Measurements from ENCODE around the gene COL5A1.

COL5A1 gene
- long read RNA-seq = 0 reads

- Histone ChIP-seq H3K4me3 (replicated peaks; ENCODE audit: insufficient read depth, low read length) (no peak within 1 kb of the TSS), H3K27me3 (ENCODE audit: insufficient read depth, poor library complexity, severe bottlenecking) (peaks cover 20% of the 10 kb centered on the region), H3K27ac (replicated peaks) (no peak within 1 kb of the TSS)
- no peak for DNase-seq (ENCODE audit: low read depth in 1 of 2, low spot score in 1 of 2)
- TF ChIP-seq SPI1 (IDR thresholded peaks at IDR 0.05; ENCODE audit: borderline replicate concordance, low read depth) (no peak), CTCF (IDR thresholded peaks at IDR 0.05; ENCODE audit: insufficient read depth, low read length) (no peak), GABPA (IDR thresholded peaks at IDR 0.05; ENCODE audit: low read depth) (no peak), POLR2AphosphoS5 (IDR thresholded peaks at IDR 0.05; ENCODE audit: low read depth) (no peak), REST (IDR thresholded peaks at IDR 0.05; ENCODE audit: insufficient replicate concordance, low read depth) (no peak)
Measured at GRCh38 chr9:134641173-134641989, at the start of gene COL5A1. Gene COL5A1, plus strand, starts transcription at chr9:134641803. Its CDS starts 385 bp downstream, at chr9:134642188.

GRCh38 chr9:134592018-134592818 is 49.4 kb upstream of the COL5A1 start:
- Histone ChIP-seq H3K27ac (replicated peaks) (no peak overlapping the region), H3K4me3 (replicated peaks; ENCODE audit: insufficient read depth, low read length) (no peak overlapping the region), H3K27me3 (ENCODE audit: insufficient read depth, poor library complexity, severe bottlenecking) (no peaks in the 10 kb centered on the region)
- no peak for DNase-seq (ENCODE audit: low read depth in 1 of 2, low spot score in 1 of 2)
- no peak for TF ChIP-seq SPI1 (IDR thresholded peaks at IDR 0.05; ENCODE audit: borderline replicate concordance, low read depth)
- TF ChIP-seq POLR2AphosphoS5 (IDR thresholded peaks at IDR 0.05; ENCODE audit: low read depth) = no peak
- no peak for TF ChIP-seq CTCF (IDR thresholded peaks at IDR 0.05; ENCODE audit: insufficient read depth, low read length)
- no peak for TF ChIP-seq GABPA (IDR thresholded peaks at IDR 0.05; ENCODE audit: low read depth)
- no peak for TF ChIP-seq REST (IDR thresholded peaks at IDR 0.05; ENCODE audit: insufficient replicate concordance, low read depth)

- no peak overlapping the region for H3K4me3 ChIP-seq (replicated peaks; ENCODE audit: insufficient read depth, low read length)
- DNase-seq (ENCODE audit: low read depth in 1 of 2, low spot score in 1 of 2) = no peak
- no peak for TF ChIP-seq REST (IDR thresholded peaks at IDR 0.05; ENCODE audit: insufficient replicate concordance, low read depth)
- no peak for TF ChIP-seq CTCF (IDR thresholded peaks at IDR 0.05; ENCODE audit: insufficient read depth, low read length)
- no peak for TF ChIP-seq GABPA (IDR thresholded peaks at IDR 0.05; ENCODE audit: low read depth)
- TF ChIP-seq SPI1 (IDR thresholded peaks at IDR 0.05; ENCODE audit: borderline replicate concordance, low read depth) = no peak
- no peak for TF ChIP-seq POLR2AphosphoS5 (IDR thresholded peaks at IDR 0.05; ENCODE audit: low read depth)
- H3K27me3 ChIP-seq (ENCODE audit: insufficient read depth, poor library complexity, severe bottlenecking) = no peaks in the 10 kb centered on the region
- H3K27ac ChIP-seq (replicated peaks) = no peak overlapping the region
Measured at GRCh38 chr9:134592819-134593200, 48.8 kb upstream of the COL5A1 start.

Data from HL-60 (cell line).